ENCODE data around the gene COL26A1. TPM values are rescaled to one million over a fixed set of nuclear protein-coding genes. Genes with fewer than 3 reads are reported as not detected.

Gene COL26A1
- total RNA-seq, 3 donors from 2014 or later (not counting 1 experiment from before 2014, with no cell fraction given): 0.16 TPM; not detected in 2

DNA sequence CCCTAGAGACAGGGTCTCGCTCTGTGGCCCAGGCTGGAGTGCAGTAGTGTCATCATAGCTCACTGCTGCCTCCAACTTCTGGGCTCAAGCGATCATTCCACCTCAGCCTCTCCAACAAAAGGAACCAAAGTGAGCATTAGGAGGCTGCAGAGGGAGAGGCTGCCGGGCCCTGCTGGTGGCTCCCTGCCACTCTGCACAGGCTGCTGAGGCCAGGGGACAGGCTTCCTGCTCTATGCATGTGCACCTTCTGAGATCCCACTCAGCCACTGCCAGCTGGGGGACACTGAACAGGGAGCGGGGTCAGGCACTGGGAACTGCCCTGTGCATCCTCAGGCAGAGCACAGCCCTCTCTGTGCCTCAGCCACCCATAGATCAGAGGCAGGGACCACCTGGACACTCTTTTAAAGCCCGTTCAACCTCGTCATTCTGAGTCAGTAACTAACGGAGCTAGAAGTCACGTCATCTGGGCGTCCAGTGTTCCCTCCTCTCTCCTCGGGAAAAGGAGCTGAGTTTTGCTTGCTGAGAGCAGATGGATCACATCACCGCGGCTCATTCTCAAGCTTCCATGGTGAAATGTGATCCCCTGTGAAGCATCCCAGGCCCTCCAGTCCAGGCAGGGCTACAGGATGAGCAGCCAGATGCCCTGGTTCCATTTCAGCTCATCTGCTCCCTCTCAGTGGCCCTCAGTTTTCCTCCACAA, 156.8 kb downstream of the COL26A1 start:
- intact Hi-C loops (cut with micrococcal nuclease): no loop called here
- no peaks in the 10 kb centered on the region for H3K27me3 ChIP-seq (ENCODE audit: control insufficient read depth, insufficient read depth, low read length)
- peaks cover 6 to 9% of the 10 kb centered on the region in 2 donors for H3K27me3 Mint-ChIP-seq (ENCODE audit: low read depth in 2 of 2)
- H3K4me1 ChIP-seq (ENCODE audit: control insufficient read depth, insufficient read depth, low read length): no peaks in the 10 kb centered on the region
- H3K4me1 Mint-ChIP-seq: no peaks in the 10 kb centered on the region
- DNase-seq: no peak
- H3K9me3 Mint-ChIP-seq: peaks cover 0 to 4% of the 10 kb centered on the region in 2 donors
- 88% methylated on average over 12 of the region's 12 CpGs for WGBS (ENCODE audit: insufficient coverage)
- H3K9me3 ChIP-seq (ENCODE audit: control insufficient read depth, insufficient read depth, low read length): no peaks in the 10 kb centered on the region
- ATAC-seq: no peak
- H3K4me3 ChIP-seq (ENCODE audit: low read length): no peak overlapping the region
- H3K36me3 Mint-ChIP-seq: no peaks in the 10 kb centered on the region
- H3K4me3 Mint-ChIP-seq: no peak overlapping the region
- no peak overlapping the region for H3K27ac ChIP-seq (ENCODE audit: low read length)
- H3K36me3 ChIP-seq (ENCODE audit: control insufficient read depth, insufficient read depth, low read length): no peaks in the 10 kb centered on the region
- TF ChIP-seq, protein P1, sequence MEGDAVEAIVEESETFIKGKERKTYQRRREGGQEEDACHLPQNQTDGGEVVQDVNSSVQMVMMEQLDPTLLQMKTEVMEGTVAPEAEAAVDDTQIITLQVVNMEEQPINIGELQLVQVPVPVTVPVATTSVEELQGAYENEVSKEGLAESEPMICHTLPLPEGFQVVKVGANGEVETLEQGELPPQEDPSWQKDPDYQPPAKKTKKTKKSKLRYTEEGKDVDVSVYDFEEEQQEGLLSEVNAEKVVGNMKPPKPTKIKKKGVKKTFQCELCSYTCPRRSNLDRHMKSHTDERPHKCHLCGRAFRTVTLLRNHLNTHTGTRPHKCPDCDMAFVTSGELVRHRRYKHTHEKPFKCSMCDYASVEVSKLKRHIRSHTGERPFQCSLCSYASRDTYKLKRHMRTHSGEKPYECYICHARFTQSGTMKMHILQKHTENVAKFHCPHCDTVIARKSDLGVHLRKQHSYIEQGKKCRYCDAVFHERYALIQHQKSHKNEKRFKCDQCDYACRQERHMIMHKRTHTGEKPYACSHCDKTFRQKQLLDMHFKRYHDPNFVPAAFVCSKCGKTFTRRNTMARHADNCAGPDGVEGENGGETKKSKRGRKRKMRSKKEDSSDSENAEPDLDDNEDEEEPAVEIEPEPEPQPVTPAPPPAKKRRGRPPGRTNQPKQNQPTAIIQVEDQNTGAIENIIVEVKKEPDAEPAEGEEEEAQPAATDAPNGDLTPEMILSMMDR (IDR thresholded peaks at IDR 0.05): no peak
- no peak overlapping the region for H3K27ac Mint-ChIP-seq

DNA sequence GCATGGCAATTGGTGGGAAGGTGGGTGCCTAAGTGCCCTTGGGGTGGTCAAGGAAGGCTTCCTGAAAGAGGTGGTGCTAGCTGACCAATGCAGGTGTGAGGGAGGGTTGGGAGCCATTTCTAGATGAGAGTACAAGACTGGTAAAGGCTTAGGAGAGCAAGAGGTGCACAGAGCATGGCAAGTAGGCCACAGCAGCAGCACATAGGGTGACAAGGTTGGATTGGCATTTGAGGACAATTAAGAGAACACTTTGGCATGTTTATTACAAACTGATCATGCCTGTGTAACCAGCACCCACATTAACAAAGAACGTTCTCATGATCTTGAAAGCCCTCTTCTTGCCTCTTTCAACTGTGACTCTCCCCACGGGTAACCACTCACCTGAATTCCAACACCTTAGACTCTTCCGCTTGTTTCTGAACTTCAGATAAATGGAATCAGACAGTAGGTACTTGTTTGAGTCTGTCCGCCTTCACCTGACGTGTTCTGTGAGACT, 158.8 kb downstream of the COL26A1 start:
- Histone ChIP-seq H3K27ac (ENCODE audit: low read length) (no peak overlapping the region), H3K4me1 (ENCODE audit: control insufficient read depth, insufficient read depth, low read length) (no peaks in the 10 kb centered on the region), H3K27me3 (ENCODE audit: control insufficient read depth, insufficient read depth, low read length) (peaks cover 2% of the 10 kb centered on the region), H3K4me3 (ENCODE audit: low read length) (no peak overlapping the region), H3K9me3 (ENCODE audit: control insufficient read depth, insufficient read depth, low read length) (no peaks in the 10 kb centered on the region), H3K36me3 (ENCODE audit: control insufficient read depth, insufficient read depth, low read length) (no peaks in the 10 kb centered on the region)
- Mint-ChIP-seq H3K27me3 (ENCODE audit: low read depth in 2 of 2) (peaks cover 6 to 9% of the 10 kb centered on the region in 2 donors), H3K4me3 (no peak overlapping the region), H3K9me3 (peaks cover 0 to 4% of the 10 kb centered on the region in 2 donors), H3K27ac (no peak overlapping the region), H3K4me1 (no peaks in the 10 kb centered on the region), H3K36me3 (no peaks in the 10 kb centered on the region)
- TF ChIP-seq, protein P1 (IDR thresholded peaks at IDR 0.05): no peak
- ATAC-seq (no peak), DNase-seq (no peak)
- intact Hi-C loops (cut with micrococcal nuclease): no loop called here
- 94% methylated on average over 5 of the region's 5 CpGs for WGBS (ENCODE audit: insufficient coverage)

DNA sequence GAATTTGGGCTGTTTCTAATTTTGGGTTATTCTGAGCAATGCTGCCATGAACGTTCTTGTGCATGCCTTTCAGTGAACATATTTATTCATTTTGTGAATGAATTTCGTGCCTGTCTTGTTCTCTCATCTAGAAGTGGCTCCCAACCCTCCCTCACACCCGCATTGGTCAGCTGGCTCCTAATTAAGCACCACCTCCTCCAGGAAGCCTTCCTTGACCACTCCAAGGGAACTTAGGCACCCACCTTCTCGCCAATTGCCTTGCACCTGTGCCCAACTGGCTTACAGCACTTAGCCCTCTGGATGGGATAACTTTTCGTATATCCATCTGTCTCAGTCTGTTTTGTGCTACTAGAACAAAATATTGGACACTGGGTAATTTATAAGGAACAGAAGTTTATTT, 159.3 kb downstream of the COL26A1 start:
- no peak overlapping the region for H3K4me3 Mint-ChIP-seq
- H3K4me1 ChIP-seq (ENCODE audit: control insufficient read depth, insufficient read depth, low read length): no peaks in the 10 kb centered on the region
- WGBS (ENCODE audit: insufficient coverage): 77% methylated on average over 5 of the region's 5 CpGs
- H3K36me3 Mint-ChIP-seq: no peaks in the 10 kb centered on the region
- H3K36me3 ChIP-seq (ENCODE audit: control insufficient read depth, insufficient read depth, low read length): no peaks in the 10 kb centered on the region
- H3K27ac Mint-ChIP-seq: no peak overlapping the region
- no peak for ATAC-seq
- TF ChIP-seq, protein P1 (IDR thresholded peaks at IDR 0.05): no peak
- H3K4me3 ChIP-seq (ENCODE audit: low read length): no peak overlapping the region
- no peak overlapping the region for H3K27ac ChIP-seq (ENCODE audit: low read length)
- H3K4me1 Mint-ChIP-seq: no peaks in the 10 kb centered on the region
- no peaks in the 10 kb centered on the region for H3K9me3 ChIP-seq (ENCODE audit: control insufficient read depth, insufficient read depth, low read length)
- intact Hi-C loops (cut with micrococcal nuclease): no loop called here
- H3K9me3 Mint-ChIP-seq: peaks cover 0 to 4% of the 10 kb centered on the region in 2 donors
- H3K27me3 Mint-ChIP-seq (ENCODE audit: low read depth in 2 of 2): peaks cover 6 to 9% of the 10 kb centered on the region in 2 donors
- no peak for DNase-seq
- peaks cover 2% of the 10 kb centered on the region for H3K27me3 ChIP-seq (ENCODE audit: control insufficient read depth, insufficient read depth, low read length)
